Neuronal stem cell (in vitro differentiated cells): ENCODE measurements around the gene MICAL3.

Experiments used
- DNase-seq: peaks from one replicate; pipeline ENCODE4 v3.0.0-alpha.2; 2013; ENCODE audit warnings: low spot score
- H2AFZ ChIP-seq: one replicate; pipeline ENCODE4 v1.6.1; 2013; ENCODE audit warnings: mild to moderate bottlenecking, low read length, inconsistent platforms
- H2AK5ac ChIP-seq: 2 replicates; pipeline ENCODE4 v1.6.1; 2013; ENCODE audit warnings: low read depth, mild to moderate bottlenecking, inconsistent platforms, low read length, moderate library complexity, mixed read lengths
- H2BK120ac ChIP-seq: 2 replicates; pipeline ENCODE4 v1.6.1; 2013; ENCODE audit warnings: low read depth, mild to moderate bottlenecking, inconsistent platforms, low read length, moderate library complexity, mixed read lengths
- H2BK12ac ChIP-seq: one replicate; pipeline ENCODE4 v1.6.1; 2013; ENCODE audit warnings: low read length, inconsistent platforms
- H2BK15ac ChIP-seq: 2 replicates; pipeline ENCODE4 v1.6.1; 2013; ENCODE audit warnings: mild to moderate bottlenecking, low read length, inconsistent platforms, mixed read lengths
- H2BK5ac ChIP-seq: one replicate; pipeline ENCODE4 v1.6.1; 2013; ENCODE audit warnings: inconsistent platforms, mild to moderate bottlenecking, low read length, moderate library complexity
- H3K14ac ChIP-seq: one replicate; pipeline ENCODE4 v1.6.1; 2013; ENCODE audit warnings: low read length, inconsistent platforms
- H3K18ac ChIP-seq: 2 replicates; pipeline ENCODE4 v1.6.1; 2013; ENCODE audit warnings: low read length, inconsistent platforms
- H3K23ac ChIP-seq: 2 replicates; pipeline ENCODE4 v1.6.1; 2013; ENCODE audit warnings: low read depth, mild to moderate bottlenecking, mixed read lengths, low read length, inconsistent platforms; ENCODE audit not compliant: poor library complexity
- H3K27ac ChIP-seq: replicated peaks from 3 replicates; pipeline ENCODE4 v1.5.1; 2013; ENCODE audit warnings: low read length, inconsistent platforms
- H3K27me3 ChIP-seq, 3 experiments: 2 replicates each; pipeline ENCODE4 v1.6.1; 2013; ENCODE audit warnings: low read length in 3 of 3, mild to moderate bottlenecking in 2 of 3, inconsistent platforms in 1 of 3, low read depth in 1 of 3, mixed read lengths in 1 of 3, moderate library complexity in 1 of 3; ENCODE audit not compliant: control insufficient read depth in 3 of 3, insufficient read depth in 3 of 3
- H3K36me3 ChIP-seq, 2 donors: replicated peaks in 1 of 2; 2 replicates each; pipeline ENCODE4 v1.6.1; 2013; ENCODE audit warnings: low read length in 2 of 2; ENCODE audit not compliant: control insufficient read depth in 2 of 2, insufficient read depth in 2 of 2
- H3K4ac ChIP-seq: 2 replicates; pipeline ENCODE4 v1.6.1; 2013; ENCODE audit warnings: inconsistent platforms, mild to moderate bottlenecking, low read length, moderate library complexity
- H3K4me1 ChIP-seq, 2 donors: 1 replicate in 1 of 2; 2 replicates in 1 of 2; pipeline ENCODE4 v1.6.1; 2013; ENCODE audit warnings: low read length in 2 of 2, low read depth in 1 of 2; ENCODE audit not compliant: control insufficient read depth in 2 of 2, insufficient read depth in 1 of 2
- H3K4me2 ChIP-seq: one replicate; pipeline ENCODE4 v1.6.1; 2013; ENCODE audit warnings: mild to moderate bottlenecking, low read length, inconsistent platforms; ENCODE audit not compliant: insufficient read depth, poor library complexity, severe bottlenecking
- H3K4me3 ChIP-seq, 2 donors: 2 replicates each; pipeline ENCODE4 v1.5.1; 2013; ENCODE audit warnings: low read length in 2 of 2, mild to moderate bottlenecking in 2 of 2, inconsistent platforms in 1 of 2, moderate library complexity in 1 of 2
- H3K79me1 ChIP-seq: one replicate; pipeline ENCODE4 v1.6.1; 2013; ENCODE audit warnings: low read depth, mild to moderate bottlenecking, inconsistent platforms, low read length, moderate library complexity
- H3K9ac ChIP-seq: one replicate; pipeline ENCODE4 v1.6.1; 2013; ENCODE audit warnings: mild to moderate bottlenecking, low read depth, low read length, inconsistent platforms; ENCODE audit not compliant: poor library complexity
- H3K9me3 ChIP-seq, 2 donors: replicated peaks in 1 of 2; 2 replicates each; pipeline versions ENCODE3 to v1.6.1; 2013; ENCODE audit warnings: low read length in 2 of 2, mild to moderate bottlenecking in 2 of 2, inconsistent platforms in 1 of 2, low read depth in 1 of 2, mixed read lengths in 1 of 2, moderate library complexity in 1 of 2; ENCODE audit not compliant: control insufficient read depth in 2 of 2, insufficient read depth in 1 of 2
- H4K8ac ChIP-seq: one replicate; pipeline ENCODE4 v1.6.1; 2013; ENCODE audit warnings: low read depth, mild to moderate bottlenecking, inconsistent platforms, low read length, moderate library complexity
- H4K91ac ChIP-seq: one replicate; pipeline ENCODE4 v1.6.1; 2013; ENCODE audit warnings: low read length, low read depth, mild to moderate bottlenecking, inconsistent platforms; ENCODE audit not compliant: poor library complexity
- WGBS, 2 donors: extraction: QIAGEN DNeasy Blood & Tissue Kit; methylation state at CpG; one replicate each; pipeline ENCODE4 v1.1.7; 2013; ENCODE audit warnings: missing lambda C conversion rate in 2 of 2, mixed read lengths in 1 of 2; ENCODE audit not compliant: insufficient read length in 2 of 2, insufficient replicate concordance in 1 of 2; ENCODE audit errors: extremely low coverage in 2 of 2; 5-methylcytosine and 5-hydroxymethylcytosine counted together

Gene MICAL3

GRCh38 chr22:17797721-17798559 lies 226.4 kb downstream of the MICAL3 start:
- no peak overlapping the region for H3K18ac ChIP-seq
- no peaks in the 10 kb centered on the region for H3K36me3 ChIP-seq
- no peak overlapping the region for H2BK15ac ChIP-seq
- no peak overlapping the region for H3K4ac ChIP-seq
- H4K91ac ChIP-seq: no peak overlapping the region
- no peak overlapping the region for H4K8ac ChIP-seq
- H2AK5ac ChIP-seq: no peak overlapping the region
- WGBS, 2 donors: no CpG with 5 or more reads among the region's 23 CpGs
- H2AFZ ChIP-seq: no peak overlapping the region
- H3K9ac ChIP-seq: no peak overlapping the region
- no peak overlapping the region for H2BK12ac ChIP-seq
- no peak overlapping the region for H3K14ac ChIP-seq
- H2BK5ac ChIP-seq: peak overlapping the region; percentile 2
- no peak overlapping the region for H3K27ac ChIP-seq
- no peaks in the 10 kb centered on the region for H3K9me3 ChIP-seq
- H3K4me1 ChIP-seq: peaks cover 0 to 3% of the 10 kb centered on the region in 2 donors
- peaks cover 2% of the 10 kb centered on the region for H3K79me1 ChIP-seq
- no peak for DNase-seq
- H2BK120ac ChIP-seq: no peak overlapping the region
- no peak overlapping the region for H3K23ac ChIP-seq
- no peak overlapping the region for H3K4me3 ChIP-seq
- no peaks in the 10 kb centered on the region for H3K27me3 ChIP-seq
- no peak overlapping the region for H3K4me2 ChIP-seq

GRCh38 chr22:17796695-17797094 lies 227.7 kb downstream of the MICAL3 start:
- H2AFZ ChIP-seq: no peak overlapping the region
- H2AK5ac ChIP-seq: peak overlapping the region; percentile 82
- H4K91ac ChIP-seq: no peak overlapping the region
- no peak overlapping the region for H3K18ac ChIP-seq
- no peak overlapping the region for H3K4ac ChIP-seq
- H3K23ac ChIP-seq: peak overlapping the region; percentile 75
- H2BK5ac ChIP-seq: no peak overlapping the region
- peak overlapping the region; percentile 35 for H2BK12ac ChIP-seq
- H3K27me3 ChIP-seq: no peaks in the 10 kb centered on the region
- no peak for DNase-seq
- no peaks in the 10 kb centered on the region for H3K9me3 ChIP-seq
- H3K4me3 ChIP-seq: no peak overlapping the region
- no peak overlapping the region for H2BK120ac ChIP-seq
- no peak overlapping the region for H3K14ac ChIP-seq
- no peak overlapping the region for H3K27ac ChIP-seq
- no peak overlapping the region for H2BK15ac ChIP-seq
- WGBS, 2 donors: no CpG with 5 or more reads among the region's 5 CpGs
- no peaks in the 10 kb centered on the region for H3K36me3 ChIP-seq
- no peak overlapping the region for H3K9ac ChIP-seq
- no peak overlapping the region for H4K8ac ChIP-seq
- H3K4me2 ChIP-seq: no peak overlapping the region
- peaks cover 2% of the 10 kb centered on the region for H3K79me1 ChIP-seq
- peaks cover 0 to 1% of the 10 kb centered on the region in 2 donors for H3K4me1 ChIP-seq

- Histone ChIP-seq H3K14ac (no peak overlapping the region), H2AFZ (no peak overlapping the region), H3K36me3 (no peaks in the 10 kb centered on the region), H3K4ac (peak overlapping the region; percentile 77), H4K91ac (no peak overlapping the region), H3K4me2 (no peak overlapping the region), H4K8ac (no peak overlapping the region), H2BK120ac (no peak overlapping the region), H3K79me1 (peaks cover 2% of the 10 kb centered on the region), H3K18ac (peak overlapping the region; percentile 49), H3K27me3 (no peaks in the 10 kb centered on the region), H3K9me3 (no peaks in the 10 kb centered on the region), H2AK5ac (peak overlapping the region; percentile 54), H2BK15ac (no peak overlapping the region), H3K9ac (peak overlapping the region; percentile 16), H3K27ac (no peak overlapping the region), H2BK5ac (no peak overlapping the region), H2BK12ac (no peak overlapping the region), H3K23ac (no peak overlapping the region), H3K4me1 (peaks cover 0 to 1% of the 10 kb centered on the region in 2 donors), H3K4me3 (no peak overlapping the region)
- no peak for DNase-seq
- no CpG with 5 or more reads among the region's 32 CpGs for WGBS, 2 donors
These were observed 228.5 kb downstream of the MICAL3 start for GRCh38 chr22:17795661-17796548.
